Brain microvascular endothelial cell (primary cell): ENCODE results near the gene RPSA.

Experiments
- DNase-seq: peaks from one replicate; pipeline ENCODE4 v3.0.0-alpha.2; 2020
- H3K27ac ChIP-seq: fragments of 250-450 bp; sonication (Bioruptor Pico); 2 replicates; pipeline ENCODE4 v1.5.1; 2020; ENCODE audit warnings: mild to moderate bottlenecking, moderate library complexity
- H3K27me3 ChIP-seq: fragments of 250-450 bp; sonication (Bioruptor Pico); replicated peaks from 2 replicates; pipeline ENCODE4 v1.5.1; 2020; ENCODE audit warnings: mild to moderate bottlenecking
- H3K36me3 ChIP-seq: fragments of 250-450 bp; sonication (Bioruptor Pico); replicated peaks from 2 replicates; pipeline ENCODE4 v1.5.1; 2020; ENCODE audit warnings: mild to moderate bottlenecking
- H3K4me3 ChIP-seq: 2 replicates; pipeline ENCODE4 v1.5.1; 2011; ENCODE audit warnings: low read depth, mild to moderate bottlenecking, control low read depth, low read length, moderate library complexity
- in situ Hi-C: cut with HindIII; loops from 2 replicates; pipeline ENCODE4 v1.10.0; 2017; ENCODE audit warnings: low sequenced_read_pairs, low pct_ligation_motif_present
- TF ChIP-seq, protein P1 (sequence below): IDR thresholded peaks from 2 replicates; pipeline ENCODE4 v1.5.1; 2011; ENCODE audit warnings: low read depth, mild to moderate bottlenecking, moderate library complexity, low read length, control low read depth, inconsistent platforms; ENCODE audit errors: missing control alignments

Gene RPSA

DNA sequence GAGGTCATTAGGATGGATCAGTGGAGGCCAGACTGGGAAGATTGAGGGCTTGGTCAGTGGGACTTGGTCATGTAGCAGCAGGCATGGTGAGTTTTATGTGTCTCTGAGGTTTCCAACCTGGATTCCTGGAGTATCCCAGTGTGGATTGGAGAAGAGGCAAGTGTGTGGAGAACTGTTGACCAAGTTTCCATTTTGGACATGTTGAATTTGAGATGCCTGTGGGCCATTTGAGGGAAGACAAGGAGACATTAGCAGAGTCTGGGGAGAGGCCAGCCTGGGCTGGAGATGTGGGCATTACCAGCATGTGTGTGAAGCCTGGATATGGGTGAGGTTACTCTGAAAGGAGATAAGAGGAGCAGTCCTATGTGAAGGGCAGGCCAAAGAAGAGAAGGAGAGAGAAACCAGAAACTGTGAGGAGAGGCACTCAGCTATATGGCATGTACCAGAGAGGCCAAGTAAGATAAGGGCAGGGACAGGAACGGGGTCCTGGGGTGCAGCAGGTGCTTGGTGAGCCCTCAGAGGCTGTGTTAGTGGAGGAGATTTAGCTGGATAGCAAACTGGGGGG lies 19.0 kb upstream of the RPSA start:
- no peak overlapping the region for H3K4me3 ChIP-seq
- DNase-seq = no peak
- in situ Hi-C loops = no loop called here
- H3K27me3 ChIP-seq = no peaks in the 10 kb centered on the region
- TF ChIP-seq, protein P1, sequence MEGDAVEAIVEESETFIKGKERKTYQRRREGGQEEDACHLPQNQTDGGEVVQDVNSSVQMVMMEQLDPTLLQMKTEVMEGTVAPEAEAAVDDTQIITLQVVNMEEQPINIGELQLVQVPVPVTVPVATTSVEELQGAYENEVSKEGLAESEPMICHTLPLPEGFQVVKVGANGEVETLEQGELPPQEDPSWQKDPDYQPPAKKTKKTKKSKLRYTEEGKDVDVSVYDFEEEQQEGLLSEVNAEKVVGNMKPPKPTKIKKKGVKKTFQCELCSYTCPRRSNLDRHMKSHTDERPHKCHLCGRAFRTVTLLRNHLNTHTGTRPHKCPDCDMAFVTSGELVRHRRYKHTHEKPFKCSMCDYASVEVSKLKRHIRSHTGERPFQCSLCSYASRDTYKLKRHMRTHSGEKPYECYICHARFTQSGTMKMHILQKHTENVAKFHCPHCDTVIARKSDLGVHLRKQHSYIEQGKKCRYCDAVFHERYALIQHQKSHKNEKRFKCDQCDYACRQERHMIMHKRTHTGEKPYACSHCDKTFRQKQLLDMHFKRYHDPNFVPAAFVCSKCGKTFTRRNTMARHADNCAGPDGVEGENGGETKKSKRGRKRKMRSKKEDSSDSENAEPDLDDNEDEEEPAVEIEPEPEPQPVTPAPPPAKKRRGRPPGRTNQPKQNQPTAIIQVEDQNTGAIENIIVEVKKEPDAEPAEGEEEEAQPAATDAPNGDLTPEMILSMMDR = no peak
- no peak overlapping the region for H3K27ac ChIP-seq
- H3K36me3 ChIP-seq = peaks cover 16% of the 10 kb centered on the region

DNA sequence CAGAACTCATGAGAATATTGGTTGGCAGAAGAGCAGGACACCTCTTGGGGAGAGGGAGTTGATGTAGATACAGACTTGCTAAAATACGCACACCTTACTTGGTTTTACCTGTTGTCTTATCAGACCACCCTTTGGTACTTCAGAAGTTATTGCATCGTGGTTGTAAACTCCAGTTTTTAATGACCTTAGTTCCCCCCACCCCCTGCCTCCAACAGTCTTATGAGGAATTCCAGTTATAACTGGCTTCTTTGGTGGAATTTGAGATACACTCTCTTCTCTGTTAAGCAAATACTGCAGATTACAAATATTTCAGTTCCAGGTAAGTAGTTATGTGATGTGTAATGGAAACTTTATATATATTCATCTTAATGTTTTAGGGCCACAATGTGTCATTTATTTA lies 18.4 kb upstream of the RPSA start:
- in situ Hi-C loops = no loop called here
- Histone ChIP-seq H3K36me3 (peaks cover 21% of the 10 kb centered on the region), H3K27me3 (no peaks in the 10 kb centered on the region), H3K4me3 (no peak overlapping the region), H3K27ac (no peak overlapping the region)
- DNase-seq = no peak
- TF ChIP-seq, protein P1 = no peak

DNA sequence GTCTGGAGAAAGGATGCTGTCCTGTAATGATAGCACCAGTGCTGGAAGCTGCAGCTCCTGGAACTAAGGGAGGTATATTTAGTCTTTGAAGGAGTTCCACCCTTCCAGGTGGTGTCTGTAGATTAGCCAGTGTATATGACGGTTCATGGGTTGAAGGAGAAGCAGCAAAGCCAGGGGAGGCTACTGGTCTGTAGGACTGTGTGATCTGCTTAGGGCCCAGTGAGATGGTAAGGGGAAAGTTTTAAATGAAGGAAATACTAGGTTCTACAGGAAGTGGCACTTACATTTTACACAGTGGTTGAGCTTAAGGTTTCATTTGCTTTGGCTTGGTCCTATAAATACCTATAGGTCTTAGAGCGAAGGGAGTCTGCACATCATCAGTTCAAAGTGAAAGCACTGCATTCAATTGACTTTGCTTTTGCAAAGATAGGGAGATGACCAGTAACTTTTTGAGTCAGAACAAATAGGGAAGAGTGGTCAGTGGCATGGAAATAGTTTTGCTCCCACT lies 17.7 kb upstream of the RPSA start:
- in situ Hi-C loops = no loop called here
- no peak overlapping the region for H3K27ac ChIP-seq
- TF ChIP-seq, protein P1 = no peak
- H3K27me3 ChIP-seq = no peaks in the 10 kb centered on the region
- DNase-seq = no peak
- peaks cover 23% of the 10 kb centered on the region for H3K36me3 ChIP-seq
- H3K4me3 ChIP-seq = no peak overlapping the region

DNA sequence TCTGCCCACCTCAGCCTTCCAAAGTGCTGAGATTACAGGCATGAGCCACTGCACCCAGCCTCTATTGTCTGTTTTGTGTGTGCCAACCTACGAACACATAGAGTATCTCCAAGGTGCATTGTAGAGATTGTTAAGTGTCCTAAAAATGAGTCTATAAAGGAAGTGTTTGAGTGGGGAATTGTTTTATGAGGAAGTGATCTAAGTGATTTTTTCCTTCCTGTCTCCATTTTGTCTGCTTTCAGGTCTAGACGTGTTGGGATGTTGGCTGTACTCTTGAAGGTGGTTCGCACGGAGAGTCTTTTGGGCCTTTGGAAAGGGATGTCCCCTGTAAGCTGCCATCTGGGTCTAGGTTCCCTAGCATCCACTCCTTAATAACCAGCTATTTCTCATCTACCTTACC lies 16.3 kb upstream of the RPSA start:
- Histone ChIP-seq H3K36me3 (peaks cover 31% of the 10 kb centered on the region), H3K27me3 (no peaks in the 10 kb centered on the region), H3K4me3 (no peak overlapping the region), H3K27ac (no peak overlapping the region)
- TF ChIP-seq, protein P1 = no peak
- DNase-seq = no peak
- in situ Hi-C loops = no loop called here

DNA sequence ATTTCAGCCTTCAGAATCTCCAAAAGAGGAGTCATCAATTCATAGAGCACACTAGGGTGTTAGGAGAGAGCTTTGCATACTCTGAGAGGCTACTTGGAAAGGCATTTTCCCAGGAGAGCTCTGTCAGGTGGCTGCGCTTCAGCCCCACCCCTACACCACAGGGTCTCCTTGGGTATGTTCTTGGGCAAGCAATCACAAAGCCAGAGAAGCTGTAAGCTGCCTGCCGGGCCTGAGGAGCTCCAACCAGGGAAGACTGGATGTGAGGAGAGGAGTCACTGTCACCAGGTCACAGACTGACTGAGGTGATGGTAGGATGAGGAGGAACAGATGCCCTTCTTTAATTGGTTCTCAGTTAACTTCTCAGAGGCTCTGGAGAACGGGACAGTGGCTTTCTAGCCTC lies 9.8 kb upstream of the RPSA start:
- Histone ChIP-seq H3K4me3 (no peak overlapping the region), H3K27me3 (no peaks in the 10 kb centered on the region), H3K36me3 (peaks cover 34% of the 10 kb centered on the region), H3K27ac (no peak overlapping the region)
- TF ChIP-seq, protein P1 = no peak
- no peak for DNase-seq
- in situ Hi-C loops = no loop called here

DNA sequence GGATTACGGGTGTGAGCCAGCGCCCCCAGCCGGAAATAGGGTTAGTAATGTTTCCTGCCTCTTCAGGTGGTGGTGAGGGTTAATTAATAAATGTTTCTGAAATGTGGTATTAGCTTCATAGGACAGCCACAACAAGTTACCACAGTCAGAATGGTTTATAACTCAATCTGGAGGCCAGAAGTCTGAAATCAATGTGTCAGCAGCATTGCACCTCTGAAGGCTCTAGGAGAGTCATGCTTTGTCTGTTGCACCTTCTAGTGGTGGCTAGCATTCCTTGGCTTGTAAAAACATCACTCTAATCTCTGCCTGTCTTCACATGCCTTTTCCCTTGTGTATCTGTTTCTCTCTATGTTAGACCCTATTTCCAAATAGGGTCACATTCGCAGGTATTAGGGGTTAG lies 7.8 kb upstream of the RPSA start:
- DNase-seq = no peak
- no peak overlapping the region for H3K27ac ChIP-seq
- TF ChIP-seq, protein P1 = no peak
- no peak overlapping the region for H3K4me3 ChIP-seq
- peaks cover 22% of the 10 kb centered on the region for H3K36me3 ChIP-seq
- H3K27me3 ChIP-seq = no peaks in the 10 kb centered on the region
- in situ Hi-C loops = no loop called here
